T1000 (cell line): ENCODE measurements around the gene NAT9.

Experiments
- DNase-seq: peaks from one replicate; lab custom pipeline; 2025; ENCODE audit warnings: mixed read lengths; lab: John Stamatoyannopoulos, UW

NAT9 gene, protein sequence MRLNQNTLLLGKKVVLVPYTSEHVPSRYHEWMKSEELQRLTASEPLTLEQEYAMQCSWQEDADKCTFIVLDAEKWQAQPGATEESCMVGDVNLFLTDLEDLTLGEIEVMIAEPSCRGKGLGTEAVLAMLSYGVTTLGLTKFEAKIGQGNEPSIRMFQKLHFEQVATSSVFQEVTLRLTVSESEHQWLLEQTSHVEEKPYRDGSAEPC

DNA sequence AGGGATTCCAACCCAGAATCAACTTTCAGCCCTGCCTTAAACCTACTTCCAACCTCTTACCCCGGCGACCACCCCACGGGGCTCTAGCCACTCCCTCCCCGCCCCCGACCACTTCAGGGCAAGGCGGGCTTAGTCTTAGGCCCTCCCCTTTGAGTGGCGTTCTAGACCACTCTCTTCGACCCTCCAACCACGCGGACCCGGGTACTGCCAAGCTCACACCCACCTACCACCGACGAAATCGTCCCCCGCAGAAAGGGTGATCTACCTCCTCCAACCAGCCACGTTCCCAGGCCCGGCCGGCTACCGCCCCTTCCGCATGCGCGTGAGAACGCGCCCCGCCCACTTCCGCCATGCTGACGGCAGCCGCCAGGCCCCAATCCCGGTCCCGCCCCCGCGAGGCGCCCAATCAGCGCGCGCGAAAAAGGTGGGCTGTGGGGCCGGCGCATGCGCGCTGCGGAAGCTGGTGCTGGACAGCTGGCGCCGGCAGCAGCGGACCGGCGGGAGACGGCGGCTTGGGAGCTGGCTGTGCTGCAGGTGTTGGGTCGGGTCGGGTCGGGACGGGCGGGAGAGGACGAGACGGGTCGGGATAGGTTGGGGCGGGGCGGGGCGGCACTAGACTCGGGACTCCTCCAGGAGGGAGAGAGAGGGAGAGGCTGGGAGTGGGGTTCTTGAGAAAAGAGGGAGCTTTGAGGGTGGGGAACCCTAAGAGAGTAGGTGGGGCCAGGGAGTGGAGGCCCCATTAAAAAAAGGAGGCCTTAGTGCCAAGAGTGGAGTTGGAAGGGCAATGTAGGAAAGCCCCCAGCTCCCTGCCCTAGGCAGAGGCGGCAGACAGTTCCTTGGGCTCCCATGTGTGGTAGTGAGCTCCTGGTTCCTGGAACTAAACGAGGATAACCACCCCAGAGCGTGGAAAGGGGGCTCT is at the start of gene NAT9:
NAT9 (minus strand) TSS at position 302 of the 919 bp plus-strand sequence. CDS start 647 bp downstream, outside the sequence.
- DNase-seq: peak; percentile 98

DNA sequence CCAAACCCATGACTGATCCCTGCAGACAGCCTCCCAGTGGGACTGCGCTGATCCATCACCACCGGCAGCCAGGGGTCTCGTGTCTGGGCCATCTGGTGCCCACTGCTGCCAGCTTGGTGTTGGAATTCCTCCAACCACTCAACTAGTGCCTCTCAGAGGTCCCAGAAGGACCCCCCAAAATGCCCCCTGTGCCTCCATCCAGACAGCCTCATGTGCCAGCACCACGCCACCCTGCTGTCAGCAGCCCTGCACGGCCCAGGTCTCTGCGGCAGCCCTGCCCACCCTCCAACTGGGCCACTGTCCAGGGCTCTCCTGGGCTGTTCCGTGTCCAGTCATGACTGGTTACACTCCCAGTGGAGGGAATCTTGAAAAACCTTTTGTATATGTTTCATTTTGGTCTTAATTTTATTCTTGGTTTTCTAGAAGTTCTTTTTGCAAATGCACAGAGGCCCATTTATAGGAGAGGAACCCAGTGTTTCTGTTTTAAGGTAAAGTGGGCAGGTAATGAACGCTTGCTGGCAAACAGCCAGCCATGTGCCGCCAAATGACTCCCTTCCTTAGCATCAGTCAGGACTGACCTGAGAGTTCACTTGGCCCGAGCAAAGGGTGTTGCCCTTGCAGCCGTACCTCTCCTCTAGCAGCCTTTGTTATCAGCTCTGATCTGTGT is 48.9 kb upstream of the NAT9 start:
- no peak for DNase-seq

DNA sequence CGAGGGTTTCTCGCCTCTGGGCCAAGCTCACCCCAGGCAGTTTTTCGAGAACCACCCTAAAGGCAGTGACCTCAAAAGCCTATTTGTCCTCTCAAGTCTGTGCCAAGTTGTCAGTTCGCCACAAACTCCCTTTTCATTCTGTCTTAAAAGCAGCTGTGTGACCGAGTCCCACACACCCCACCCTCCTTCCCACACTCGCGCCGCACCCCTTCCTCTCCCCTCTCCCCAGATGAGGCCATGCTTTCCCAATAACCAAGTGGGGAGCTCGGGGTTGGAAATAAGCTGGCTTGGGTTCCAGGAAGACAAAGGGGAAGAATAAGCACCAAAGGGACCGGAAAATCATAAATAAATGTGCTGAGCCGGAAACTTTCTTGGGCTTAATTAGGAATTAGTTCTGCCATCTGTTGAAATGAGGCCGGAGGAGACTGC is 46.8 kb upstream of the NAT9 start:
- no peak for DNase-seq

DNA sequence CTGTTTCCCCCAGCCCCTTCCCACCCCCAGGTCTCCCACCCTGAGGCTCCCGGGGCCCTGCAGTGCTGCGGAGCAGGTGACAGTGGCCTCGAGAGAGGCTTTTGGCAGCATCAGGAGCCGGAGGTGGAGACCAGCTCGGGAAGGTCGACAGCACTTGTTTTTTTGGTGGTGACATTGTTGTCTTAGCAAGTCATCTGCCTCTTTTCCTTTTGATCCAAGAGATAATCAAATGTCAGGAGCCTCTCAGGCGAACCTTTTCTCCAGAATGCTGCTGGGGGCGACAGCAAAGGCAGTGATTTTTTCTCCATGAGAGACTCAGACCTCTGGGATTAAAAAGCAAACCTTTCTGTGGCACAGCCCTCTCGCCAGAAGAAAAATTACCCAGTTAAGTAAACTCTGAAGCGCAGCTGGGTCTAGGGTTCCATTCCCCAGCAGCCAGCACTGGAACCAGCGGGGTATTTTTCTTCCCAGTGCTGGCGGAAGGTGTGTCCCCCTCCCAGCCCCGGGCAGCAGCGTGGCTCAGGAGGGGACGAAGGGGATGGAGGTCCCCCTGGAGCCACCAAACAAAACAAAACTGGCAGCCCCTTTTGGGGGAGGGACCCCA is 46.3 kb upstream of the NAT9 start:
- DNase-seq: no peak

DNA sequence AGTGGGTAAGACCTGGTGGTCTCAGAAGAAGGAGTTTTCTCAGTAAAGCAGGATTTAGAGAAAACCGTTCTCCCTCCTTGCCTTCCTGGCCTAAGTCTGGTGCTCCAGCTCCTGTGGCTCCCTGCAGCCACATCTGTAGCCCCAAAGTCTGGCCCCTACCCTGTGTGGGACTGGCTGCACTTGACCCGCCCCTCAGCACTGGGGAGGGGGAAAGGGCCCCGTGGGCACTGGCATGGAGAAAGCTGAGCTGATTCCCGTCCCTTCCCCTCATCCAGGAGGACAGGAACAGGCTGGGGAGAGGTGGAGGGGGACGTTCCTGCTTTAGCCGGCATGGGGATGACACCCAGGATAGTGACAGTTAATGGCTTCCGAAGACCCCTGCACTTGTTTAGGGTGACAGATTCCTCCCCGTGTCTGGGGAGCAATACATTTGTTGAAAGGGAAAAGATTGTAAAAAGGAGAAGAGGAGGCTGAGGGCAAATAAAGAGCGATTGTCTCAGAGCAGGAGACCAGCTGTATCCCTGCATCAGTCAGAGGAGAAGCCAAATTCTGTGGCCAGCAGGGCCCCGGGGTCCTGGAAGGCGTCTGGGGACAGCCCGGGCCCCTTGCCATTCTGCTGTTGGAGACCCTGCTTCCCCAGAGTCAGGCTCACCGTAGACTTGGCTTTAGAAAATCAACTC is 45.6 kb upstream of the NAT9 start:
- no peak for DNase-seq

DNA sequence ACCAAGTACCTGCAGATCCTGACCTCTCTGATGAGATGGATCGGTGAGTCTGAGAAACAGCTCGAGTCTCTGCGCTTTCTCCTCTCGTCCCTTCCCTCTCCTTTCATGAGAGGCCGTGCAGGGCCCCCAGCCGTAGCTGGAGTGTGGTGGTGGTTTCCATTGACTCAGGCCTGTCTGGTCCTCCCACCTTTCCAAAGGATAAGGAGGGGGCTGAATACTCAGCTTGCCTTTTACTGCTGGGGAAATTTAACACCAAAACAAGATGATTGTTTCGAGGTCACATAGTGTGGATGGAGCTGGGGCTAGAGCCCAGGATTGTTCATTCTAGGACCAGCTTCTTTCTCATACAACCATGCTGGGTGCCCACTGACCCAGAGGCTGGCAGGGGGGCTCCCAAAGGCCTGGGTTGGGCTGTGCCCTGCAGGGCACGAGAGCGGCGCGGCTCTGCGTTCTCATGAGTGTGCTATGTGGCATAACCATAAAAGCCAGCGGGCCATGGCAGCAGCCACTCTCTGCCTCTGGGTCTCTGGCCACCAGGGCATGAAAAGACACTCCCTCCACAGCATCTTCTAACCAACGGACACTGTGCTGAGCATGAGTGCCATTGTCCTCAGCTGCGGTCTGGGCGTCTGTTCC is 43.8 kb upstream of the NAT9 start:
- no peak for DNase-seq

DNA sequence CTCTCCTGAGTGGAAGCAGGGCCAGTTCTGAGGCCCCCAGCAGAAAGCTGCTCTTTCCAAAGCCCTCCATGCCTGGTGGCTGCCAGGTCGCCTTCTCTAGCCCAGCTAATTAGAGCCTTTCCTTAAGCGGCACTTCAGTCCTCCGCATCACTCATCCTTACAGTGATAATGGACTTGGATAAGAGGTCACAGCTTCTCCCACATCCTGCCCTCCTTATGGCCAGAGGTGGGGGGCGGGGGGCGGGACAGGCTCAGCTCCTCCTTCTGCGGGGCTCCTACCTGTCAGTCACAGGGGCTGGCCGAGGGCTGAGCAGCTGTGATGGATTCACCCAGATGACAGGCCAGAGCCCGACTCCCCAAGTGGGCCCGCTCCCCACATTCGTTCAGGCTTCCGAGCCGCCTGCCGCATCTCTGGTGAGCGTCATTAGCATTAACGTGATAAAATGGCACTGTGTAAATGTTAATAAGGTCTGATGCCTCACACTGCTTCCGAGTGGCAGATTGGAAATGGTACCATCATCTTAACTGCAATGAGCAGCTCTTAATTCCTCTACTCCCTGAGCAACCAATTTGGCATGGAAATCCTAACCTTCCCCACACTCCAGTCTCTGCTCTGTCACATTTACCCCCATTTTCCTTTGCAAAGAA is 42.3 kb upstream of the NAT9 start:
- no peak for DNase-seq

GRCh38 chr17:74816905-74817620 is 40.9 kb upstream of the NAT9 start:
- no peak for DNase-seq

- no peak for DNase-seq
Observed at GRCh38 chr17:74815550-74816370, 39.6 kb upstream of the NAT9 start.

DNA sequence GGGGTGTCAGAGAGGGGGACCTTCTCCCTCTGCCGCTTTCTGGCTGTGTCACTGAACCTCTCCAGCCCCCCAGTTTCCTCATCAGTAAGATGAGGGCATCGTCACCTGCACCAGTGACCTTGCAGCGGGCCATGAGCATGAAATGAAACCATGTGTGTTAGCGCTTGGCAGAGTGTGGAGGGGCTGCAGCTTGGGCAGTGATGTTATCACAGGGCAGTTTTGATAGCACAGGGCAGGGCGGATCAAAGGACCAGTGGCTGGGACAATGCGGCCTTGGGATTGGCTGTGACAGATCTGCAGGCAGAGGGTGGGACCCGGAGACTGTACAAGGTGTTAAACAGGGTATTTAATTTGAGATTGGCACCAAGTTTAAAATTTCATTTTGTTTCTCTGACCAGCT is 38.9 kb upstream of the NAT9 start:
- no peak for DNase-seq

DNA sequence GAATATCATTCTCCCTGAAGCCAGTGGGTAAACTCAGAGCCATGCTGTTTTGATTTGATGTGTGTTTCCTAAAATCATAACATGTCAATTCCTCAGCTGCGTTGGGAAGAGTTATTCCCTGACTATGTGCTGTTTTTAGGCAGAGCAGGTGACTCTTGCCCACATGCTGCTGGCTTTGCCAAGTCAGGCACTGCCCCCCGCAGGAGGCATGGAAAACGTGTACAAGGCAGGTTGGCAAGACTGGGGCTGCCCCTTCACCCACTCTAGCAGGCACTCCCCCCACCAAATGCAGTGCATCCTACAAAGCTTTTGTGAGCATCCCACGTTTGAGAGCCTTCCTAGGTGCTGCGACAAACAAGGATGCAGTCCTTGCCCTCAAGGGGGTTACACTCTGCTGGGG is 38.3 kb upstream of the NAT9 start:
- DNase-seq: no peak

DNA sequence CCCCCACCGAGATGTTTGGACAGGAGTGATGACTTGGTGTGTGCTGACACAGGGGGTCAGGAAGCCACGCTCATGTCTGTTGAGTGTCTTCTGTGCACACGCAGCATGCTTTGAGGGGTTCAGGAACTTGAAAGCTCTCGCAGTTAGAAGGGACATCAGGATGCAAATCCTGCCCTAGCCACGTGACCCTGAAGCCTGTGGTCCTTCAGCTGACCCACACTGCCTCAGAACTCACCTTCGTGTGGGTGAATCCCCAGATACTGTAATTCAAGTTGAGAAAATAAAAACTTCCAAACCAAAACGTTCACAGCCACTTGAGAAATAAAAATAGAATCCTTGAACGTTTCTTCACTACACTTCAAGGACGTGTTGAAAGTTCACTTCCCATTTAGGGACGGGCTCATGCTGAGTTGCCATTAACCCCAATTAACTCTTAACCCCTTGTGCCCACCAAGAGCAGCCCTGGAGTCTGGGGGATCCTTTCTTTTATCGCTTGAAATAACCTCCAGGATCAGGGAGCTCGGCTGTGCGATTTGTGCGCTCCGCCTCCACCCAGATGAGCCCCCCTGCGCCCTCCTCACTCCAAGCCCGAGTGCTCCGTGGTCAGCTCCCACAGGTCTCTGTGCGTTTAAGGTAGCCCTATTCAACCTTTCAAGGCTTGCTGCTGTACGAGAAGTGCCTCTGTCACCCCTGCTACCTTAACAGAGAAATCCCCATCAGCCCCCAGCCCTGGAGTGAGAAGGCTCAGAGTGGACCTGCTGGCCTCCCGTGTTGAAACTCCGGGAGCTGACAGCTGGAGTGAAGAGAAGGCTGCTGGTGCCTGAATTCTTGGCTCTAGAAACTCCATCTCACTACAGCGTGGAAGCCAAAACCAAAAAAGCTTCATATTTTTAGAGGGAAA is 36.2 kb upstream of the NAT9 start:
- no peak for DNase-seq

GRCh38 chr17:74810699-74811485 is 34.7 kb upstream of the NAT9 start:
- DNase-seq: no peak

- no peak for DNase-seq
Observed at GRCh38 chr17:74808714-74809430, 32.7 kb upstream of the NAT9 start.

GRCh38 chr17:74807925-74808324 is 31.8 kb upstream of the NAT9 start:
- DNase-seq: no peak

GRCh38 chr17:74807441-74807840 is 31.3 kb upstream of the NAT9 start:
- DNase-seq: no peak

- DNase-seq: no peak
Observed at GRCh38 chr17:74806334-74806733, 30.2 kb upstream of the NAT9 start.
